DMS79 (cell line): ENCODE measurements around the gene GPC4.
"Not testable (repeated sequence)": the region's sequence is repeated elsewhere in the genome, so short reads cannot be mapped to it uniquely, and the experiment has no call there.

ENCODE experiments used
- DNase-seq: peaks from one replicate; lab custom pipeline; 2025; lab: John Stamatoyannopoulos, UW

Gene GPC4

DNA sequence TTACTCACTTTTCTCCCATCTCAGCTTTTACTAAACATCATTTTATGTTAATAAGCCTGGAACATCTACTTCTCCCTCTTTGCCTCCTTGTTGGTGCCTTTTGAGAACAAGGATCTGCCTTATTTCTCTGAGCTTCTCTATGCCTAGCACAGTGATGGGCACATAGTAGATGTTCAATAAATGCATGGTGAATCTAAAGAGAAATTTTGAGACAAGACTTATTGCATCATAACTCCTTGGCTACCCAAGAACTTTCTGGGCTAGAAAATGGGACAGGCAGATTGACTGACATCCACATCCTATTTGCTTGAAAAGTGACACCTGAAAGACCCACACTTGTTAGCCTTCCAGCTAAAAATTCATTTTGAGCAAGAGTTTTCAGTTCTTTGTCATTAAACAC is 109.9 kb downstream of the GPC4 start:
- DNase-seq, result no peak

- DNase-seq, result no peak
Observed at GRCh38 chrX:133302775-133303445, 112.4 kb downstream of the GPC4 start.

- DNase-seq, result no peak
Observed at GRCh38 chrX:133300591-133300990, 114.7 kb downstream of the GPC4 start.

DNA sequence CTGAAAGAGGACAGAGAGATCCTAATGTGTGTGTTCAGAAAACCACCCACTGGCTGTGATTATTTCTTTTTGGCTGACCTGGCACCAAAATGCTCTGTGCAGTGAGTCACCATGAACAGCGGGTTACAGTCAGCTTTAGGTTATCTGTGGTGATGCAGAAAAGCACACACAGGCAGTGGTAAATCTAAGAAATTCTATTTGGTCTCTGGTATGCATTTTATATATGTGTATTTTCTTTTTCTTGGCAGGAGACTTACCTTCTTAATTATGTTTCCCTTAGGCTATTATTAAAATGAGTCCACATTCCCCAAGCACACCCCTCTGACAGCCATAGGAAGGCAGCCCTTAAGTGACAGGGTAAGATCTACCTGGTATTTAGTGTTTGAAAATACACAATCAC is 118.0 kb downstream of the GPC4 start:
- DNase-seq, result no peak

DNA sequence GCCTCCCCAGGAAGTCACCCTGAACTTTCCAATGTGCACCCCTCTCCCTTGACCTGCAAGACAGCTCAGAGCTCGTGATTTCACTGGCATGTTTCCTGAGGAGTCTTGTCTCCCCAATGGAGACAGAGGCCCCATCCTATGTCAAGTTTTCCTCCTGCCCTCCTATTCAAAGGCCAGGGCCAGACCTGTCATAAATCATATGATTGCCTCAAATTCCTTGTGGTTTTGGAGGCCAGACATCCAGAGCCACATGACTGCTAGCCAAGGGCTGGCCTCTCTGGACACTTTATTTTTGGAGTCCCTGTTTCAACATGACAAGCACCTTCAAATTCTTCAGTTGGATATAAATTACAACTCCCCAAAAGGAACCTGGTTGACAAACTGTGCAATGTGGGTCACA is 121.2 kb downstream of the GPC4 start:
- DNase-seq, result no peak

DNA sequence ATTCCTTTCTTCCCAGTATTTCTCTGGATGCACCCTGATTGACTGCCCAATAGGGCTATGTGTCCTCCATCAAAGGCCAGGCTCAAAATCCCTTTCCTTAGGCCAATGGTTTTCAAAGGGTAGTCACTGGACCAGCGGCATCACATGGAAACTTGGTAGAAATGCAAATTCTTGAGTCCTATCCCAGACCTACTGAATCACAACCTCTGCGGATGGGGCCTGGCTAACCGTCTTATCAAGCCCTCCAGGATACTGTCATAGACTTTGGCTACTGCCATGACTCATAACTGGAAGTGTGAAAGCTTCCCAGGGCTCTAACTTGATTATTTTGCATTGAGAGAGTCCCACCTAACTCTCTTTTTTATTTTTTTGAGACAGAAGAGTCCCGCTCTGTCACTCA is 125.2 kb downstream of the GPC4 start:
- no peak for DNase-seq

DNA sequence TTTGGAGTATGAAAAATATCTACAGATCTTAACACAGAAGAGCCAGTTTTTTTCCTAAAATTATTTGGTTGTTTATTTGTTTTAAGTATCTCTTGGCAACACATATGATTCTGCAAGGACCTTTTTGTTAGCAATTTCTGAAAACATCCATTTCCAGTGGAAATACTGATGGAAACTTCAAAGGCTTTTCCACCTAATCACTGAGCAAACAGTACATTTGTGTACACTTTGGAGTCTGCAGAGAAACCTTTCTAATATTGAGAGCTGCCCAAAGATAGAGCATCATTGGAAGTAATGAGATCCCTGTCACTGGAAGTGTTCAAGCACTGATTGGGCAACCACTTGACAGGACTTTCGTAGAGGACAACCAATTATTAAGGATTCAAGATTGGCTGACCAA is 127.4 kb downstream of the GPC4 start:
- DNase-seq, result no peak

- no peak for DNase-seq
Observed at GRCh38 chrX:133285341-133285740, 129.9 kb downstream of the GPC4 start.

DNA sequence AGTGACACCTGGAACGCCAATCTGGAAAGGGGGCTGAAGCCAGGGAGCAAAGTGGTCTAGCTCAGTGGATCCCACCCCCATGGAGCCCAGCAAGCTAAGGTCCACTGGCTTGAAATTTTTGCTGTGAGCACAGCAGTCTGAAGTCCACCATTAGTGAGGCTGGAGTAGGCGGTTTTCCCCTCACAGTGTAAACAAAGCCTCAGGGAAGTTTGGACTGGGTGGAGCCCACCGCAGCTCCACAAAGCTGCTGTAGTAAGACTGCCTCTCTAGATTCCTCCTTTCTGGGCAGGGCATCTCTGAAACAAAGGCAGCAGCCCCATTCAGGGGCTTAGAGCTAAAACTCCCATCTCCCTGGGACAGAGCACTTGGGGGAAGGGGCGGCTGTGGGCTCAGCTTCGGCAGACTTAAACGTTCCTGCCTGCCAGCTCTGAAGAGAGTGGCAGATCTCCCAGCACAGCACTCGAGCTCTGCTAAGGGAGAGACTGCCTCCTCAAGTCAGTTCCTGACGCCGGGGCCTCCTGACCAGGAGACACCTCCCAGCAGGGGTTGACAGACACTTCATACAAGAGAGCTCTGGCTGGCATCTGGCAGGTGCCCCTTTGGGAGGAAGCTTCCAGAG is 136.1 kb downstream of the GPC4 start:
- DNase-seq, result not testable (repeated sequence)

DNA sequence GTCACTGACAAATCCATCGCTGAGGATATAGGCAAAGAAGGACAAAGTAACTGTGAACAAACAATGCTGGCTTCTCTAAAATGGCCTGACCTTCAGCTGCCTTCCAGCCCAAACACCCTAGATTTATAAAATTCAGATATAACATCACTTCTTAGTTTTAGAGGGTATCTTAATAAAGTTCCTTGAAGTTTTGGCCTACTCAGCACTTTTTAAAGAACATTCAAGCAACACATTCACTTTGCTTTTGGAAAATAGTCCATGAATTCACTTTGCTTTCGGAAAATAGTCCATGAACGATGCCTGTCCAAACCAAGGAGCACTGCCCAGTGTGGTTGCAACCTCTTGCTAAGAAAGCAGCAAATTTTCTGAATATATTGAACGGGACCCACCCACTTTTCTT is 142.1 kb downstream of the GPC4 start:
- no peak for DNase-seq

DNA sequence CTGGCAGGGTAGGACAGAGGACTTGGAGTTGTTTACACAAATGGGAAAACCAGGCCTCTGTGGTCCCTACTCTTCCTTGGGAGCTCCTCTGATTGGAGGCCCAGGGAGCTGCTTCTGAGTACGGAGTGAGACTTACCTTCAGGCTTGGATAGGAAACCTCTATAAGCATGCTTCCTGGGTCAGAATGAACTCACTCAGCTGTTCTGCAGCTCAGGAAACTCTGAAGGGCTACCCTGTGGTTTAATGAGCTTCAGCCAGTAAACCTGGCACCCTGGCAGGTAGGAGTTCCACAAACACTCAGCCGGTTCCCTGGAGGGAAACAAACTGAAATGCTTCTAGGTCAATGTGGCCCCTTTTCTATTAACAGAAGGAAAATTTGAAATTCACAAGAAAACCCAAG is 146.1 kb downstream of the GPC4 start:
- DNase-seq, result no peak

GRCh38 chrX:133267621-133268020 is 147.7 kb downstream of the GPC4 start:
- no peak for DNase-seq

GRCh38 chrX:133265331-133265730 is 150.0 kb downstream of the GPC4 start:
- no peak for DNase-seq

- no peak for DNase-seq
Observed at GRCh38 chrX:133258481-133258880, 156.8 kb downstream of the GPC4 start.

DNA sequence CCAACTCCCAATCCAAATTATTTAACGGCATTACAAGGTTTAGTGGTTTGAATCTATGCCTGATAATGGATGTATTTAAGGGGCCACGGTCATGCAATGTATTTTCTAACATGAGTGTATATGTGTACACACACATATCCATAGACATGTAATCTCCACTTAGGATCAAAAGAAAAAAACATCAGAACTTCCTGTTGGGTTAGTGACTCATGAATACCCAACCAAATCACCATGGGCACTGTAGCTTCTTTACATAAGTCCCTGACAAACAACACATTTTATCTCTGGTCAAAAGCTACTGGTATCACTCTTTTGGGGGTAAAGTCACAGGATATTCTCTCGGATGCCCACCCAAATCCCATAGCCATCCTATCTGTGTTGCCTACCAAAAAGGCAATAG is 160.6 kb downstream of the GPC4 start:
- no peak for DNase-seq

DNA sequence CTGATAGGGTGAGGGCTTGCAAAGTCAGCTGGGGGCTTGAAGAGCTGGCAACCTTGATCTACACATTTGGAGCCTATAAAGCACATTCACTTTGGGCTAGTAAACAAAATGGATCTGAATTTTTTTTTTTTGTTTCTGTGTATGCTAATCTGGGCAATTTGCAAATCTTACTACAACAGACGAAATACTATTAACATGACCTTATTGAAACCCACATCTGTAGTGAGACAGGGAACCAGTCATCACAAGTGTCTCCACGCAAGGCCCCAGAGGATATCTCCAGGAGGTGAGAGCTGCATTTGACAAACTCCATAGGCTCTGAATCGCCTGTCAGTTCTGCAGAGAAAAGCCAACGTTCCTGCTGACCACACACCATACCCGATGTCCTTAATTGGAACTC is 164.1 kb downstream of the GPC4 start:
- no peak for DNase-seq

DNA sequence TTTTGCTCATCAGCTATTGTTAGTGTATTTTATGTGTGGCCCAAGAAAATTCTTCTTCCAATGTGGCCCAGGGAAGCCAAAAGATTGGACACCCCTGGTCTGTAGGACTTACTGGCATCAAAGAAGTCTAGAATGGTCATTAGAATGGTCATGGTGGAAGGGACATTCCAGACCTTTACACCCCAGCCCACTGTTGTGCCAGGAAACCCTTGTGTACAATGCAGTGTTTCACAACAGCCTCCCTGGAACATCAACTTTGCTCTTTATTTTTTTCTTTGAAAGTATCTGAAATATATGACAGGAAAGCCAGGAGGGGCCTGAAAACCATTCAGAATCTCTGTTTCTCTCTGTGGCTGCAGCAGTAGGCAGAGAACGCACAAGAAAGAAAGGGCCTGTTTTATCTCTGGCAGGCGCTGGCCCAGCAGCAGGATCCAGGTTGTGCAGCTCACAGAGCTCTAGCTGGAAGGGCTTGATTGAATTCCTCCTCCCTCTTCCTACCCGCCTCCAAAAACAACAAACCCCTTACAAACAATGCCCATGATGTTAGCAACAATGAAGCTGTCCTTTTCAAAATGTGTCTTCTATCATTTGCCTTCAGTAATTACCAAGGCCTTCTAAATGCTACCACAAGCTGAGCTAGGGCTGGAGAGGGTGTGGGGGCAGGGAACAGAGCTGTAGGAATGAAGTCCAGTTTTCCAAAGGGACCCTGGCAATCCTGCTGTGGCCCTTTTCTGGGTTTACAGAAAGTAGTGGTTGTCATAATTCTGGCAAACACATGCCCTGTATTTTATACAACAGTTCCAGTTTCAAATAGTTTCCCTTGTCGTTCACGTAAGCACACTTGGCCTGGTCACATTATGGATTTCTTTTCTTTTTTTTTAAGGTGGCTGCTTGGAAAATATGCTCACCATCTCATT is 164.8 kb downstream of the GPC4 start:
- DNase-seq, result no peak
